Stomach smooth muscle (tissue), 2 donors: ENCODE results near the gene RHBDL1.

Source experiments
- H3K27ac ChIP-seq: one replicate; pipeline ENCODE4 v1.7.0; 2013; ENCODE audit warnings: mild to moderate bottlenecking, low read length, inconsistent platforms
- H3K27me3 ChIP-seq, 2 donors: one replicate each; pipeline ENCODE4 v1.7.0; 2013; ENCODE audit warnings: low read length in 2 of 2; ENCODE audit not compliant: insufficient read depth in 2 of 2, control insufficient read depth in 1 of 2
- H3K36me3 ChIP-seq, 2 donors: one replicate each; pipeline ENCODE4 v1.7.0; 2013; ENCODE audit warnings: low read length in 2 of 2; ENCODE audit not compliant: control insufficient read depth in 2 of 2, insufficient read depth in 2 of 2
- H3K4me1 ChIP-seq: one replicate; pipeline ENCODE4 v1.7.0; 2013; ENCODE audit warnings: low read length; ENCODE audit not compliant: control insufficient read depth, insufficient read depth
- H3K4me3 ChIP-seq, 2 donors: one replicate each; pipeline ENCODE4 v1.7.0; 2013; ENCODE audit warnings: low read length in 2 of 2
- H3K9ac ChIP-seq, 2 donors: one replicate each; pipeline ENCODE4 v1.7.0; 2013; ENCODE audit warnings: low read length in 2 of 2, mild to moderate bottlenecking in 1 of 2
- H3K9me3 ChIP-seq, 2 donors: one replicate each; pipeline ENCODE4 v1.7.0; 2013; ENCODE audit warnings: low read length in 2 of 2; ENCODE audit not compliant: control insufficient read depth in 2 of 2
- donor health status: healthy.
- donor health status: Pancreatic carcinoma.

Gene RHBDL1

DNA sequence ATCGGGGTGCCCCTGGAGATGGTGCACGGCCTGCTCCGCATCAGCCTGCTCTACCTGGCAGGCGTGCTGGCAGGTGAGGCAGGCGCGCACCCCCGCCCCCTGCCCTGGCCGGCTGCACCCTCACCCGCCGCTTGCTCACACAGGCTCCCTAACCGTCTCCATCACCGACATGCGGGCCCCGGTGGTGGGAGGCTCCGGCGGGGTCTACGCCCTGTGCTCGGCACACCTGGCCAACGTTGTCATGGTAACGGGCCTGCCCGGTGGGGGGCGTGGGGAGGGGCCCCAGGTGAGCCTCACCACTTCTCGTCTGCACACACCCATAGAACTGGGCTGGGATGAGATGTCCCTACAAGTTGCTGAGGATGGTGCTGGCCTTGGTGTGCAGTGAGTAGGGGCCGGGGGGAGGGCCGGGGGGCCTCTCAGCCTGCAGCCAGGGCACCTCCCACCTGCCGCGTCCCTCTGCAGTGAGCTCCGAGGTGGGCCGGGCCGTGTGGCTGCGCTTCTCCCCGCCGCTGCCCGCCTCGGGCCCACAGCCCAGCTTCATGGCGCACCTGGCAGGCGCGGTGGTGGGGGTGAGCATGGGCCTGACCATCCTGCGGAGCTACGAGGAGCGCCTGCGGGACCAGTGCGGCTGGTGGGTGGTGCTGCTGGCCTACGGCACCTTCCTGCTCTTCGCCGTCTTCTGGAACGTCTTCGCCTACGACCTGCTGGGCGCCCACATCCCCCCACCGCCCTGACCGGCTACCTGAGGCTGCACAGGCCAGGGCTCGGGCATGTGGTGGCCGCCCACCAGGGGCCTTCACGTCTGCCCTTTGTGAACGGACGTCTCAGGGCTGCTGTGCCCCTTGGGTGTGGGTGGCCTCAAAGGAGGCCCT is 2.1 kb downstream of the RHBDL1 start:
- no peak overlapping the region for H3K27ac ChIP-seq
- no peak overlapping the region for H3K9ac ChIP-seq
- peaks cover 0 to 4% of the 10 kb centered on the region in 2 donors for H3K27me3 ChIP-seq
- peaks cover 42% of the 10 kb centered on the region for H3K4me1 ChIP-seq
- H3K4me3 ChIP-seq: no peak overlapping the region
- no peaks in the 10 kb centered on the region for H3K9me3 ChIP-seq
- H3K36me3 ChIP-seq: peaks cover 11 to 16% of the 10 kb centered on the region in 2 donors

DNA sequence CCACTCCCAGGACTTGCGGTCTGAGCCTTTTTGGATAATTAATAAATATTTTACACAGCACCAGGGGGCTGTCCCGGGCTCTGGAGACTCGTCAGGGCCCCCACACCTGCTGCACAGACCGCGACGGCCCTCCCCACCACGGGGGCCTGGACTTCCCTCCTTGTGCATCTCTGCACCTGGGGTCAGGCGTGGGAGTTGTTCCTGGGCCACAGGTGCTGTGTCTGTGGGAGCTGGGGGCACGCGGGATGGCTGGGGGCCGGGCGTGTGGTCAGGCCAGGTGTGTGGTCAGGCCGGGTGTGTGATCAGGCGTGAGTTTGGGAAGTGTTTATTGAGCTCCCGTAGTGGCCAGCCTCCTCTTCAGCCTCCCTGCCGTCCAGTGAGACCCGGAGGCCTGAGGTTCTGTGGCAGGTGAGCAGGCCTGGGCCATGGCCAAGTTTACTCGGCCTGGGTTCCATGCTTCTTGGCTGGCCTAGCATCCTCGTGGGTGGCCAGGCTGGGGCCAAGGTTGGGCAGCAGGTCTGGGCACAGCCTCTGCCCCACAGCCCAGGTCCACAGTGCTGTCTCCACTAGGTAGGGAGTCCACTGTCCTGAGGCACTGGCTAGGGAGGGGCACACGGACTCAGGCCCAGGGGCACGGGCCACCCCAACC is 2.9 kb downstream of the RHBDL1 start:
- H3K27ac ChIP-seq: no peak overlapping the region
- H3K9me3 ChIP-seq: no peaks in the 10 kb centered on the region
- no peak overlapping the region for H3K4me3 ChIP-seq
- peaks cover 50% of the 10 kb centered on the region for H3K4me1 ChIP-seq
- H3K27me3 ChIP-seq: peaks cover 0 to 4% of the 10 kb centered on the region in 2 donors
- H3K9ac ChIP-seq: no peak overlapping the region
- peaks cover 12 to 17% of the 10 kb centered on the region in 2 donors for H3K36me3 ChIP-seq

- Histone ChIP-seq H3K4me1 (peaks cover 57% of the 10 kb centered on the region), H3K27ac (peak overlapping the region; percentile 53), H3K27me3 (peaks cover 0 to 4% of the 10 kb centered on the region in 2 donors), H3K9me3 (no peaks in the 10 kb centered on the region), H3K4me3 (peak overlapping the region; percentile 60 to 74), H3K36me3 (peaks cover 12 to 17% of the 10 kb centered on the region in 2 donors), H3K9ac (peak overlapping the region; percentile 27 to 62)
Observed at GRCh38 chr16:678858-679813, 3.7 kb downstream of the RHBDL1 start.

DNA sequence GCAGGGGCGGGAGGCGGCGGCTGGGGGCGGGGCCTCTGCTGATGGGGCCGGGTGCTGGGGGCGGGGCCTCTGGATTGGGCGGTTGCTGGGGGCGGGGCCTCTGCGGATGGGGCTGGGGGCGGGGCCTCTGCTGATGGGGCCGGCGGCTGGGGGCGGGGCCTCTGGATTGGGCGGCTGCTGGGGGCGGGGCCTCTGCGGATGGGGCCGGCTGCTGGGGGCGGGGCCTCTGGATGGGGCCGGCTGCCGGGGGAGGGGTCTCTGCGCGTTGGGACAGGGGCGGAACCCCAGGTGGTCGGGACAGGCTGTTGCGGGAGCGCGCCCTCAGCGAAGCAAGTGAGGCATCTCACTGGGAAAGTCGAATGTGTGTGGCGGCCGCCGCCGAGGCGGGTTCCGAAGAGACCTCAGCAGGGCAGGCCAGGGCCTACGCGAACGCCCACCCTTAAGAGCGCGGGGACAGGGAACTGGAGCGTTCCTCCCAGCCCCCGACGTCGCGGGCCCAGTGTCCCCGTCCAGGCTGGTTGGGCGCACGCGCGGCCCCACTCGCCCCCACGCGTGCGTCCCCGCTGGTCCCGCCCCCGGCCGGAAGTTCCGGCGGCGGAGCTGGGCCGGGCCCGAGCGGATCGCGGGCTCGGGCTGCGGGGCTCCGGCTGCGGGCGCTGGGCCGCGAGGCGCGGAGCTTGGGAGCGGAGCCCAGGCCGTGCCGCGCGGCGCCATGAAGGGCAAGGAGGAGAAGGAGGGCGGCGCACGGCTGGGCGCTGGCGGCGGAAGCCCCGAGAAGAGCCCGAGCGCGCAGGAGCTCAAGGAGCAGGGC is 4.5 kb downstream of the RHBDL1 start, which contains the start of gene STUB1:
Gene STUB1 (plus strand): TSS at position 597 of the 811 bp plus-strand sequence. CDS start 116 bp downstream, at position 713.
- peaks cover 0 to 3% of the 10 kb centered on the region in 2 donors for H3K27me3 ChIP-seq
- peaks cover 12 to 17% of the 10 kb centered on the region in 2 donors for H3K36me3 ChIP-seq
- peak within 1 kb of the TSS; percentile 75 to 80 for H3K9ac ChIP-seq
- no peaks in the 10 kb centered on the region for H3K9me3 ChIP-seq
- peaks cover 60% of the 10 kb centered on the region for H3K4me1 ChIP-seq
- peak within 1 kb of the TSS; percentile 67 for H3K27ac ChIP-seq
- H3K4me3 ChIP-seq: peak within 1 kb of the TSS; percentile 81 to 83

GRCh38 chr16:680625-680945 is 5.1 kb downstream of the RHBDL1 start:
- H3K4me3 ChIP-seq: peak overlapping the region; percentile 81 to 83
- peak overlapping the region; percentile 75 to 80 for H3K9ac ChIP-seq
- no peaks in the 10 kb centered on the region for H3K27me3 ChIP-seq
- H3K27ac ChIP-seq: peak overlapping the region; percentile 67
- no peaks in the 10 kb centered on the region for H3K9me3 ChIP-seq
- H3K4me1 ChIP-seq: peaks cover 60% of the 10 kb centered on the region
- peaks cover 12 to 17% of the 10 kb centered on the region in 2 donors for H3K36me3 ChIP-seq

DNA sequence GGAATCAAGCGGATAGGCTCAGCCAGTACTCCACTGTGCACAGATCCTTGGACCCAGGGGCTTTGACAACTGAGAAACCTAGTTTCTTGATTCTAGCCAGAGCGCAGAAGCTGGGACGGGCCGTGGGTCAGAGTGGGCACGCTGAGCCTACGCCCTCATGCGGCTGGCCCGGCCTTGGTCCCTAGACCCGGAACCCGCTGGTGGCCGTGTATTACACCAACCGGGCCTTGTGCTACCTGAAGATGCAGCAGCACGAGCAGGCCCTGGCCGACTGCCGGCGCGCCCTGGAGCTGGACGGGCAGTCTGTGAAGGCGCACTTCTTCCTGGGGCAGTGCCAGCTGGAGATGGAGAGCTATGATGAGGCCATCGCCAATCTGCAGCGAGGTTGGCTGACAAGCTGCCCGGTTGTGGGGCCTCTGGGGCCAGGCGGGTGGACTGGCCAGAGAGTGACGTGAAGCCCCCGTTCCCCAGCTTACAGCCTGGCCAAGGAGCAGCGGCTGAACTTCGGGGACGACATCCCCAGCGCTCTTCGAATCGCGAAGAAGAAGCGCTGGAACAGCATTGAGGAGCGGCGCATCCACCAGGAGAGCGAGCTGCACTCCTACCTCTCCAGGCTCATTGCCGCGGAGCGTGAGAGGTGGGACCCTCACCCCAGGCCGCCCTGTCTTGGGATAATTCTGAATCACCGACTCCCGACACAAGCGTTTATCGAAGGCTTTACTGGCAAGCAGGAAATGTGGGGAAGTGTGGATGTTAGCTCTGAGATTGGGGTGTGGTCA is 5.7 kb downstream of the RHBDL1 start:
- Histone ChIP-seq H3K27me3 (no peaks in the 10 kb centered on the region), H3K4me3 (peak overlapping the region; percentile 81 to 83), H3K9ac (peak overlapping the region; percentile 75 to 80), H3K27ac (peak overlapping the region; percentile 67), H3K9me3 (no peaks in the 10 kb centered on the region), H3K4me1 (peaks cover 56% of the 10 kb centered on the region), H3K36me3 (peaks cover 12 to 17% of the 10 kb centered on the region in 2 donors)

DNA sequence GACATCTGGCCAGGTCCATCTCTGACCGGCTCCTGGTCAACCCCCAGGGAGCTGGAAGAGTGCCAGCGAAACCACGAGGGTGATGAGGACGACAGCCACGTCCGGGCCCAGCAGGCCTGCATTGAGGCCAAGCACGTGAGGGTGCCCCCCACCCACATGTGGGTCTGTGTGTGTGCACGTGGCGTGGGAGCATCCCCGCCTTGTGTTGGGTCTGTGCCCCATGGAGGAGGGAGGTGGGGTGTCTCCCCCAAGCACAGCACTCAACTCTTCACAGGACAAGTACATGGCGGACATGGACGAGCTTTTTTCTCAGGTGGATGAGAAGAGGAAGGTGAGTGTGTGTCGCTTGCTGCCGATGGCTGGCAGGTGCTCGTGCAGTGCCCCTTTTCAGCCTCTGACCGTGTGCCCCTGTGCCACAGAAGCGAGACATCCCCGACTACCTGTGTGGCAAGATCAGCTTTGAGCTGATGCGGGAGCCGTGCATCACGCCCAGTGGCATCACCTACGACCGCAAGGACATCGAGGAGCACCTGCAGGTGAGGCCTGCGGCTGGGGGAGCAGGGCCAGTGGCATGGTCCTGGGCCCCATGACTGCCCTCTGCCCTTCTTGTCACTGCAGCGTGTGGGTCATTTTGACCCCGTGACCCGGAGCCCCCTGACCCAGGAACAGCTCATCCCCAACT is 6.4 kb downstream of the RHBDL1 start:
- no peak overlapping the region for H3K27ac ChIP-seq
- H3K27me3 ChIP-seq: no peaks in the 10 kb centered on the region
- H3K36me3 ChIP-seq: peaks cover 12 to 17% of the 10 kb centered on the region in 2 donors
- peaks cover 52% of the 10 kb centered on the region for H3K4me1 ChIP-seq
- no peak overlapping the region for H3K9ac ChIP-seq
- H3K9me3 ChIP-seq: no peaks in the 10 kb centered on the region
- H3K4me3 ChIP-seq: peak overlapping the region; percentile 81 to 83

DNA sequence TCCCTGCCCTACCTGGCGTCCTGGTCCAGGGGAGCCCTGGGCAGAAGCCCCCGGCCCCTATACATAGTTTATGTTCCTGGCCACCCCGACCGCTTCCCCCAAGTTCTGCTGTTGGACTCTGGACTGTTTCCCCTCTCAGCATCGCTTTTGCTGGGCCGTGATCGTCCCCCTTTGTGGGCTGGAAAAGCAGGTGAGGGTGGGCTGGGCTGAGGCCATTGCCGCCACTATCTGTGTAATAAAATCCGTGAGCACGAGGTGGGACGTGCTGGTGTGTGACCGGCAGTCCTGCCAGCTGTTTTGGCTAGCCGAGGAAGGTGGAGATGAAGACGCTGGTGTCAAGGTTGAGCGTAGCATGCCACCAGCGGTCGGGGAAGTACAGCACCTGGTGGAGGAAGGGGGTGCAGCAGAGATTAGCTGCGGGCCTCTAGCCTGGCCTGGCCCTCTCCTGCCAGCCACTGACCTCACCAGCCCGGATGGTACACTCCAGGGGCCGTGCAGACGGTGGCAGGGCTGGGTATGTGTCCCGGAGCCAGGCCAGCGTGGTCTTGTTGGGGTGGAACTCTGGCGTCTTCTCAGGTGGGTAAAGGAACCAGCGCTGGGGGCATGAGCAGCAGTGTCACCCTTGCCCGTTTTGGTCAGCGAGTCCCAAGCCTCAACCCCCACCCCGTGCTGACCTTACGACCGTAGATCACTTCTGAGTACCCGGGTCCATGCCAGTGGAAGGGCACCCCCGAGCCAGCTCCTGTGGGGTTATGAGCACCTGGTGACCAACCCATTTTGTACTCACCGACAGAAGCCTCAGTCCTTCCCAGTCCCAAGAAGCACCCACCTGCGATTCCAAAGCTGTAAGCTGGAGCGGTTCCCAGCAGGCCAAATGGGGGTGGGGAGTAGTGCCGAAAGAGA is 7.3 kb downstream of the RHBDL1 start:
- Histone ChIP-seq H3K36me3 (peaks cover 12 to 17% of the 10 kb centered on the region in 2 donors), H3K9me3 (no peaks in the 10 kb centered on the region), H3K4me3 (peak overlapping the region in 1 of 2 donors; percentile 81), H3K27ac (no peak overlapping the region), H3K4me1 (peaks cover 52% of the 10 kb centered on the region), H3K9ac (no peak overlapping the region), H3K27me3 (no peaks in the 10 kb centered on the region)
